Stimulated activated CD8-positive, alpha-beta memory T cell treated with anti-CD3 and anti-CD28 coated beads, Interleukin-4, amount 100 ng/mL, for 48 hours (primary cell): ENCODE measurements around the gene BPIFB1.

ENCODE experiments used
- DNase-seq: peaks from one replicate; pipeline ENCODE4 v3.0.0-alpha.2; 2020

BPIFB1 gene

GRCh38 chr20:33282991-33283555, at the start of gene BPIFB1:
Gene BPIFB1 (plus strand): TSS chr20:33283214. CDS start chr20:33286074, 2,860 bp downstream.
- DNase-seq, result no peak

GRCh38 chr20:33234050-33234449, 49.0 kb upstream of the BPIFB1 start:
- no peak for DNase-seq

GRCh38 chr20:33235696-33236095, 47.3 kb upstream of the BPIFB1 start, which contains the start of gene BPIFA1:
Gene BPIFA1 (plus strand): TSS chr20:33235996. CDS start chr20:33237712, 1,716 bp downstream.
- DNase-seq, result no peak

GRCh38 chr20:33236351-33236750, 46.7 kb upstream of the BPIFB1 start:
- DNase-seq, result no peak

GRCh38 chr20:33237989-33238388, 45.0 kb upstream of the BPIFB1 start:
- DNase-seq, result no peak

GRCh38 chr20:33239418-33239817, 43.6 kb upstream of the BPIFB1 start:
- no peak for DNase-seq

- DNase-seq, result no peak
Observed at GRCh38 chr20:33239979-33240736, 42.9 kb upstream of the BPIFB1 start.

- no peak for DNase-seq
Observed at GRCh38 chr20:33240923-33241322, 42.1 kb upstream of the BPIFB1 start.

GRCh38 chr20:33242319-33243100, 40.5 kb upstream of the BPIFB1 start:
- DNase-seq, result no peak

- no peak for DNase-seq
Observed at GRCh38 chr20:33246077-33246476, 36.9 kb upstream of the BPIFB1 start.

- DNase-seq, result no peak
Observed at GRCh38 chr20:33249456-33249855, 33.6 kb upstream of the BPIFB1 start.

GRCh38 chr20:33250666-33251065, 32.3 kb upstream of the BPIFB1 start:
- no peak for DNase-seq

- DNase-seq, result no peak
Observed at GRCh38 chr20:33251496-33251895, 31.5 kb upstream of the BPIFB1 start.

GRCh38 chr20:33252460-33252859, 30.6 kb upstream of the BPIFB1 start:
- no peak for DNase-seq

- DNase-seq, result no peak
Observed at GRCh38 chr20:33255005-33255404, 28.0 kb upstream of the BPIFB1 start.

- no peak for DNase-seq
Observed at GRCh38 chr20:33257237-33257636, 25.8 kb upstream of the BPIFB1 start.

GRCh38 chr20:33259371-33259770, 23.6 kb upstream of the BPIFB1 start:
- no peak for DNase-seq

GRCh38 chr20:33261465-33261864, 21.5 kb upstream of the BPIFB1 start:
- DNase-seq, result no peak

- no peak for DNase-seq
Observed at GRCh38 chr20:33262658-33263065, 20.4 kb upstream of the BPIFB1 start.

GRCh38 chr20:33263784-33264183, 19.2 kb upstream of the BPIFB1 start:
- DNase-seq, result no peak

GRCh38 chr20:33267701-33268100, 15.3 kb upstream of the BPIFB1 start:
- no peak for DNase-seq

GRCh38 chr20:33272155-33272873, 10.7 kb upstream of the BPIFB1 start:
- no peak for DNase-seq
